Mucosa of descending colon (tissue), 3 donors: Measurements from ENCODE around the gene GABRG3. TPM values are rescaled to one million over a fixed set of nuclear protein-coding genes. Genes with fewer than 3 reads are reported as not detected.

Source experiments
- ATAC-seq: fragments of 200-7000 bp; cut with Tn5 transposase; one replicate; pipeline ENCODE4 v1.9.1; 2020; ENCODE audit warnings: mild to moderate bottlenecking, moderate library complexity
- DNase-seq, 3 donors: peaks; one replicate each; pipeline ENCODE4 v3.0.0-alpha.2; 2020
- H3K36me3 ChIP-seq: fragments of 200-600 bp; one replicate; pipeline ENCODE4 v1.8.0; 2021; ENCODE audit warnings: low read depth, mild to moderate bottlenecking
- H3K4me1 ChIP-seq: fragments of 200-600 bp; one replicate; pipeline ENCODE4 v1.8.0; 2021; ENCODE audit warnings: low read depth, mild to moderate bottlenecking
- H3K4me3 ChIP-seq: fragments of 200-600 bp; one replicate; pipeline ENCODE4 v1.8.0; 2021; ENCODE audit warnings: mild to moderate bottlenecking
- H3K9me3 ChIP-seq: fragments of 200-600 bp; one replicate; pipeline ENCODE4 v1.8.0; 2021; ENCODE audit warnings: mild to moderate bottlenecking
- intact Hi-C, 2 donors: fragments of 100-400 bp; cut with DNase I in 1 of 2; cut with micrococcal nuclease in 1 of 2; formaldehyde crosslinking; loops; one replicate each; pipeline versions ENCODE4 v1.11.0 to v1.11.1; 2022; cut with DNase I, micrococcal nuclease
- total RNA-seq, 3 donors: library from RNA; stranded (reverse); fragmentation: NEBNext Ultra II Directional in 2 of 3; extraction: Animal tissue kit (Norgen Biotek cat#: 25700) in 2 of 3; gene quantifications; one replicate each; pipeline versions ENCODE4 v1.2.1 to v1.2.4, GENCODE V29; 2021 to 2023
- TF ChIP-seq, protein P1 (sequence below): fragments of 200-600 bp; IDR thresholded peaks from one replicate; pipeline ENCODE4 v1.8.0; 2022; ENCODE audit warnings: antibody characterized with exemption, mild to moderate bottlenecking
- donor health status: DM: no; HTN: no; CAD: no; lungs with moderate emphysema.
- donor health status: DM: no; HTN: no; CAD: no.
- donor health status: DM: no; HTN: yes; CAD: no.

GABRG3 gene
- total RNA-seq, 3 donors from 2014 or later, result 0.03 TPM; not detected in 2

- TF ChIP-seq, protein P1, sequence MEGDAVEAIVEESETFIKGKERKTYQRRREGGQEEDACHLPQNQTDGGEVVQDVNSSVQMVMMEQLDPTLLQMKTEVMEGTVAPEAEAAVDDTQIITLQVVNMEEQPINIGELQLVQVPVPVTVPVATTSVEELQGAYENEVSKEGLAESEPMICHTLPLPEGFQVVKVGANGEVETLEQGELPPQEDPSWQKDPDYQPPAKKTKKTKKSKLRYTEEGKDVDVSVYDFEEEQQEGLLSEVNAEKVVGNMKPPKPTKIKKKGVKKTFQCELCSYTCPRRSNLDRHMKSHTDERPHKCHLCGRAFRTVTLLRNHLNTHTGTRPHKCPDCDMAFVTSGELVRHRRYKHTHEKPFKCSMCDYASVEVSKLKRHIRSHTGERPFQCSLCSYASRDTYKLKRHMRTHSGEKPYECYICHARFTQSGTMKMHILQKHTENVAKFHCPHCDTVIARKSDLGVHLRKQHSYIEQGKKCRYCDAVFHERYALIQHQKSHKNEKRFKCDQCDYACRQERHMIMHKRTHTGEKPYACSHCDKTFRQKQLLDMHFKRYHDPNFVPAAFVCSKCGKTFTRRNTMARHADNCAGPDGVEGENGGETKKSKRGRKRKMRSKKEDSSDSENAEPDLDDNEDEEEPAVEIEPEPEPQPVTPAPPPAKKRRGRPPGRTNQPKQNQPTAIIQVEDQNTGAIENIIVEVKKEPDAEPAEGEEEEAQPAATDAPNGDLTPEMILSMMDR, result no peak
- Histone ChIP-seq H3K4me1 (no peaks in the 10 kb centered on the region), H3K9me3 (peaks cover 81% of the 10 kb centered on the region), H3K36me3 (no peaks in the 10 kb centered on the region), H3K4me3 (no peak overlapping the region)
- ATAC-seq (no peak), DNase-seq (no peak)
- intact Hi-C loops, result no loop called here
These were observed 495.8 kb downstream of the GABRG3 start for GRCh38 chr15:27466758-27467157.

DNA sequence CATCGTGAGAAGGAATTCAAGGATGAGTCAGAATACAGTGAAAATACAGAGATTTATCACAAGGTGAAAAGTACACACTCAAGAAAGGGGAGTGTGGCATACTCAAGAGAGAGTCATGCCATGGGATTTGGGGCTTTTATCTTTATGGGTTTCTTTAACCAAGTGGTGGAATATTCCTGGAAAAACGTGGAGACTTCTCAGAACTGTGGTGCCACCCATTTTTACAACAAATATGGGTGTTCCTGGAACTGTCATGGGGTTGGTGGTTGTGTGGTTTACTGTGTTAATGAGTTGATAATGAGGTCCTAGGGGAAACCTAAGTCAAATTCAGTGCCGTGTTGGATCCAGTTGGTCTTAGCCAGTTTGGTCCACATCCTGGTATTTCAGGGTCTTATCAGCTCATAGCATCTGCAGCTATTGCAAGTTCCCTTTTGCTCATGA, 497.2 kb downstream of the GABRG3 start:
- DNase-seq, result no peak
- Histone ChIP-seq H3K9me3 (peaks cover 77% of the 10 kb centered on the region), H3K4me1 (no peaks in the 10 kb centered on the region), H3K36me3 (no peaks in the 10 kb centered on the region), H3K4me3 (no peak overlapping the region)
- ATAC-seq, result no peak
- TF ChIP-seq, protein P1, result no peak
- intact Hi-C loops, result no loop called here

GRCh38 chr15:27473845-27474244, 502.9 kb downstream of the GABRG3 start:
- ATAC-seq, result no peak
- H3K4me3 ChIP-seq, result no peak overlapping the region
- intact Hi-C loops, result no loop called here
- TF ChIP-seq, protein P1, result no peak
- no peak for DNase-seq
- H3K4me1 ChIP-seq, result no peaks in the 10 kb centered on the region
- no peaks in the 10 kb centered on the region for H3K36me3 ChIP-seq
- H3K9me3 ChIP-seq, result peaks cover 66% of the 10 kb centered on the region

GRCh38 chr15:27475395-27475794, 504.4 kb downstream of the GABRG3 start:
- intact Hi-C loops, result no loop called here
- H3K9me3 ChIP-seq, result peaks cover 64% of the 10 kb centered on the region
- no peaks in the 10 kb centered on the region for H3K36me3 ChIP-seq
- H3K4me1 ChIP-seq, result no peaks in the 10 kb centered on the region
- no peak for ATAC-seq
- DNase-seq, result no peak
- H3K4me3 ChIP-seq, result no peak overlapping the region
- TF ChIP-seq, protein P1, result no peak

- intact Hi-C loops, result no loop called here
- H3K9me3 ChIP-seq, result peaks cover 71% of the 10 kb centered on the region
- H3K36me3 ChIP-seq, result no peaks in the 10 kb centered on the region
- no peak overlapping the region for H3K4me3 ChIP-seq
- TF ChIP-seq, protein P1, result no peak
- ATAC-seq, result no peak
- H3K4me1 ChIP-seq, result no peaks in the 10 kb centered on the region
- no peak for DNase-seq
These were observed 508.5 kb downstream of the GABRG3 start for GRCh38 chr15:27479296-27480140.
